ENCODE measurements around the gene CDH7. TPM values are rescaled to one million over a fixed set of nuclear protein-coding genes. Genes with fewer than 3 reads are reported as not detected.

The CDH7 gene
- total RNA-seq, 1 experiment from 2014 or later, result not detected

- DNase-seq, result no peak
These were observed 9.6 kb downstream of the CDH7 start for GRCh38 chr18:65760457-65760856.

GRCh38 chr18:65761636-65762295 lies 11.0 kb downstream of the CDH7 start:
- DNase-seq, result no peak
- no peaks in the 10 kb centered on the region for H3K27me3 Mint-ChIP-seq (ENCODE audit: unreplicated experiment)
- no peaks in the 10 kb centered on the region for H3K9me3 Mint-ChIP-seq (ENCODE audit: low read depth, unreplicated experiment)
- no TSS peak for BruUV-seq (replicated peaks)
- no peaks in the 10 kb centered on the region for H3K36me3 Mint-ChIP-seq (ENCODE audit: insufficient read depth, unreplicated experiment)
- no peak overlapping the region for H3K27ac Mint-ChIP-seq (ENCODE audit: unreplicated experiment)
- no peak overlapping the region for H3K4me3 Mint-ChIP-seq (ENCODE audit: low read depth, unreplicated experiment)
- intact Hi-C loops (cut with micrococcal nuclease; ENCODE audit: unreplicated experiment), result no loop called here
- CTCF ChIA-PET, result interaction anchor here (0.7 kb wide), 1 partner anchor 1127 kb away, joined by 4 read pairs; no protein-coding TSS in a partner anchor
- no peaks in the 10 kb centered on the region for H3K4me1 Mint-ChIP-seq (ENCODE audit: low read depth, unreplicated experiment)
- TF ChIP-seq CTCF (IDR thresholded peaks at IDR 0.05; ENCODE audit: unreplicated experiment), result no peak

More at GRCh38 chr18:65760457-65760856, 9.6 kb downstream of the CDH7 start:
- CTCF ChIA-PET, result no interaction called here
- Mint-ChIP-seq H3K4me3 (ENCODE audit: low read depth, unreplicated experiment) (no peak overlapping the region), H3K9me3 (ENCODE audit: low read depth, unreplicated experiment) (no peaks in the 10 kb centered on the region), H3K27ac (ENCODE audit: unreplicated experiment) (no peak overlapping the region), H3K4me1 (ENCODE audit: low read depth, unreplicated experiment) (no peaks in the 10 kb centered on the region), H3K27me3 (ENCODE audit: unreplicated experiment) (no peaks in the 10 kb centered on the region), H3K36me3 (ENCODE audit: insufficient read depth, unreplicated experiment) (no peaks in the 10 kb centered on the region)
- TF ChIP-seq CTCF (IDR thresholded peaks at IDR 0.05; ENCODE audit: unreplicated experiment), result no peak
- no TSS peak for BruUV-seq (replicated peaks)
- intact Hi-C loops (cut with micrococcal nuclease; ENCODE audit: unreplicated experiment), result no loop called here

- no peak overlapping the region for H3K4me3 Mint-ChIP-seq (ENCODE audit: low read depth, unreplicated experiment)
- BruUV-seq (replicated peaks), result no TSS peak
- no peak for TF ChIP-seq CTCF (IDR thresholded peaks at IDR 0.05; ENCODE audit: unreplicated experiment)
- H3K9me3 Mint-ChIP-seq (ENCODE audit: low read depth, unreplicated experiment), result no peaks in the 10 kb centered on the region
- H3K27ac Mint-ChIP-seq (ENCODE audit: unreplicated experiment), result no peak overlapping the region
- no peaks in the 10 kb centered on the region for H3K27me3 Mint-ChIP-seq (ENCODE audit: unreplicated experiment)
- no peak for DNase-seq
- H3K4me1 Mint-ChIP-seq (ENCODE audit: low read depth, unreplicated experiment), result no peaks in the 10 kb centered on the region
- CTCF ChIA-PET, result interaction anchor here (0.7 kb wide), 1 partner anchor 1126 kb away, joined by 4 read pairs; no protein-coding TSS in a partner anchor
- H3K36me3 Mint-ChIP-seq (ENCODE audit: insufficient read depth, unreplicated experiment), result no peaks in the 10 kb centered on the region
- intact Hi-C loops (cut with micrococcal nuclease; ENCODE audit: unreplicated experiment), result no loop called here
These were observed 11.7 kb downstream of the CDH7 start for GRCh38 chr18:65762556-65762955.

- Mint-ChIP-seq H3K36me3 (ENCODE audit: insufficient read depth, unreplicated experiment) (no peaks in the 10 kb centered on the region), H3K9me3 (ENCODE audit: low read depth, unreplicated experiment) (no peaks in the 10 kb centered on the region), H3K27ac (ENCODE audit: unreplicated experiment) (no peak overlapping the region), H3K4me1 (ENCODE audit: low read depth, unreplicated experiment) (no peaks in the 10 kb centered on the region), H3K27me3 (ENCODE audit: unreplicated experiment) (no peaks in the 10 kb centered on the region), H3K4me3 (ENCODE audit: low read depth, unreplicated experiment) (no peak overlapping the region)
- no peak for DNase-seq
- intact Hi-C loops (cut with micrococcal nuclease; ENCODE audit: unreplicated experiment), result no loop called here
- no peak for TF ChIP-seq CTCF (IDR thresholded peaks at IDR 0.05; ENCODE audit: unreplicated experiment)
- CTCF ChIA-PET, result interaction anchor here (0.7 kb wide), 2 partner anchors 12 to 152 kb away, joined by 3 to 6 read pairs; no protein-coding TSS in a partner anchor
- BruUV-seq (replicated peaks), result no TSS peak
These were observed 16.6 kb downstream of the CDH7 start for GRCh38 chr18:65767406-65767805.

Measured in Calu3 (cell line).